GM18526 (cell line): ENCODE data around the gene U2AF2.

Experiments used
- POLR2A ChIP-seq: IDR thresholded peaks from 3 replicates; pipeline ENCODE4 v1.6.1; 2011; ENCODE audit not compliant: insufficient read length; ENCODE audit errors: extremely low read depth

U2AF2 gene

DNA sequence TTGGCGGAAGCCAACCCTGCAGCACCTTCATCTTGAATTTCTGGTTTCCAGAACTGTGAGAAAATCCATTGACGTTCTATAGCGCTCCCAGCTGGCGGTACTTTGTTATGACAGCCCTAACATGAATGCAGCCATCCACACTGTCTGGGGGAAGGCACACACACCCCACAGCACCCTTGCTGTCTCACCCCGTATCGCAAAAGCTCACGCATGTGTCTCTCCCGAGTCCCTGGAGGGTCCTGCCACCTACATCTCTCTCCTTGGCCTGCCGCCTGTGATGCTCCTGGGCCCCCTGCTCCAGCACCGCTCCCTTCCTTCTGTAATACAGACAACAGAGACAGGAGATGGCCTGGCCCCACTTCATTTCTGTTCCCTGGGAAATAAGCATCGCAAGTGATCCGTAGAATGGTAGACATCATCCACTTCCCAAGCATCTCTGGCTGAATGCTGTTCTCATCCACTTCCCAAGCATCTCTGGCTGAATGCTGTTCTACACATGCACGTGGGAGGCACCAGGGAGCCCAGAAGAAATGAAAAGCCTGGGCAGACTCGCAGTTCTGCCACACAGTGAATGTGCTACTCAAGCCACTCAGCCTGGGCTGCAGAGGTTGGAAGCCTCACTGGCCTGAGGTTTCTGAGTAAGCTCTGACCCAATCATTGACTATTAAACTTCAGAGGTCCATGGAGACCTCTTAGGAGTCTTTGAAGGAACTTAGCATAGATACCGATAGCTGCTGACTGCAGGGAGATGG, 49.8 kb downstream of the U2AF2 start:
- TF ChIP-seq POLR2A = no peak

DNA sequence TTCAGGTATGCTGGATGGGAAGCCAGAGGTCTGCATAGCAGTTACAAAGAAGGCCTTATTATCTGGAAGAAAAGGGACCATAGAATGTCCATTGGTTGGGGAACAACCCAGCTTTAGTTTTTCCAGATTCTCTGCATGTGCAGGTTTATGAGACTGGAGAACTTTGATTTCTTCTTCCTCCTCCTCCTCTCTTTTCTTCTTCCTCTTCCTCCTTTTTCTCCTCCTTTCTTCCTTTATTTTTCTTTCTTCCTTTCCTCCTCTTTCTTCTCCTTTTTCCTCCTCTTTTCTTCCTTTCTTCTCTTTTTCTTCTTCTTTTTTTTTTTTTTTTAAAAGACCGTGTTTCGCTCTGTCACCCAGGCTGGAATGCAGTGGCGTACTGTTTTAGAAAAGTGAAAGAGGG, 51.1 kb downstream of the U2AF2 start:
- TF ChIP-seq POLR2A = no peak

DNA sequence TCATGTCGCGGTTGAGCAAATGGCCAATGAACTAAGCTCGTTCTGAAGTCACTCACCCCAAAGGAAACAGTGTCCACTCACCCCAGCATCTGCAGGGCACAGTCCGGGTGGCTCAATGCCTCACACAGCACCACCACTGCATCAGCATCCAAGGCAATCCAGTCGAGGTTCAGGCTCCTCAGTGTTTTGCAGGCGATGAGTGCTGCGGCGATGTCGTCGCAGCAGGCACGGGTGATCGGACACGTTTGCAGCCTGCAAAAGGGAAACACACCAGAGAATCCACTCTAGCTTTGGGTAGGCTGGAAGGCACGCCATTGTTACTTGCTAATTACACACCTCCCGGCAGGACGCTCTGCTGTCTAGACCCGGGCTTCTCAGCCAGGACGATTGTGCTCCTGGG, 56.9 kb downstream of the U2AF2 start:
- TF ChIP-seq POLR2A = no peak

DNA sequence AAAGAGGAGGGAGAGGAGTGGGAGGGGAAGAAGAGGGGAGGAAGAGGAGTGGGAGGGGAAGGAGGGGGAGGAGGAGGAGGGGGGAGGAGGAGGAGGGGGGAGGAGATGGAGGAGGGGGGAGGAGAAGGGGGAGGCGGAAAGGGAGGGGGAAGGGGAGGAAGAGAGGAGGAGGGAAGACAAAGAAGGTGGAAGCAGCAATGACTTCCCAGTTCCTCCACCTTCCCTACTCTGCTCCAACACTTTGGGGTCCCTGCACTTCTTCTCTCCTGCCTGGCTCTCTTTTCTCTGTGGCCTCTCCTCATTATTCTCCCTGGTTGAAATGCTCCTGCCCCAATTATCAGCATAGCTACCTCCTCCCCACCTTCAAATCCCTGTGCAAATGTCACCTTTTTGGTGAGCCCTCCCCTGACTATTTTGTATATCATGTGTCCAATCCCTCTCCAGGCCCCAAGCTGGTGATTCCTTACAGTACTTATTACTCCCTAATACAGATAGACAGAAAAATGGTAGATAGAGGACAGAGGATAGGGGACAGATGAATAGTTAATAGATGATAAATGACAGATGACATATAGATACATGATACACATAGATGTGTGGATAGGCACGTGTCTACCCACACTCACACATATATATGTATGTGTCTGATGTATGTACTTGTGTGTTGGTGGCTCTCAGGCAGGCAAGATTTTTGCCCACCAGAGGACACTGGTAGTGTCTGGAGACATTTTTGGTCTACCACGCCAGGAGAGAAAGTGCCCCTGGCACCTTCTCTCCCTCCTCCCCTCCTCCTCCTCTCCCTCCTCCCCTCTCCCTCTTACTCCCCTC, 58.2 kb downstream of the U2AF2 start:
- no peak for TF ChIP-seq POLR2A

DNA sequence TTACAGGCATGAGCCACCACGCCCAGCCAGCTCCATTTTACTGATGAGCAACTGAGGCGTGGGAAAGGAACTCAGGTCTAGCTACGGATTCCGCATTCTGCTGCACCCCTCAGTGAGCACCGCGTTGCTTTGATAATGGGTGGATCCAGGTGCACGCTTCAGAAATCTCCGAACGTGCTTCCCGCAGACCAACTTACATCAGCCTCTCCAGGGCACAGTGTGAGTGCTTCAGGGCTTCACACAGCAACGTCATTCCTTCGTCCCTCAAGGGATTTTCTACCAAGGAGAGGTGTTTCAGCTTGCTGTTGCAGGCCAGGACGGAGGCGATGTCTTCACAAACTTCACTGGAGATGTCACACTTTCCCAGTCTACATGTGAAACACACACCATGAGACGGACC, 61.7 kb downstream of the U2AF2 start:
- TF ChIP-seq POLR2A = no peak

DNA sequence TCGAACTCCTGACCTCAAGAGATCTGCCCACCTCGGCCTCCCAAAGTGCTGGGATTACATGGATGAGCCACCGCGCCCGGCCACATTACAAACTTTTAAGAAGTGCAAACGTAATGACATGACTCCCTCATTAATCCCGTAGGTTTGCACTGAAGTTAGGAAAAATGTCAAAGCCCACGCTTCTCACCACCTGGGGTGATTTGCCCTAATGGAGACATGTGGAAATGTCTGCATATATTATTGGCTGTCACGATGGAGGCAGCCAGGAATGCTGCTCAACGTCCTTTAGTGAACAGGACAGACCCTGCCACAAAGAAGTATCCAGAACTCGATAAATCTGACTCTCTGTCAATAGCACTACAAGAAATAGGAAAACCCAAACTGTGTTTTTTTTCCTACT, 62.4 kb downstream of the U2AF2 start:
- TF ChIP-seq POLR2A = no peak

DNA sequence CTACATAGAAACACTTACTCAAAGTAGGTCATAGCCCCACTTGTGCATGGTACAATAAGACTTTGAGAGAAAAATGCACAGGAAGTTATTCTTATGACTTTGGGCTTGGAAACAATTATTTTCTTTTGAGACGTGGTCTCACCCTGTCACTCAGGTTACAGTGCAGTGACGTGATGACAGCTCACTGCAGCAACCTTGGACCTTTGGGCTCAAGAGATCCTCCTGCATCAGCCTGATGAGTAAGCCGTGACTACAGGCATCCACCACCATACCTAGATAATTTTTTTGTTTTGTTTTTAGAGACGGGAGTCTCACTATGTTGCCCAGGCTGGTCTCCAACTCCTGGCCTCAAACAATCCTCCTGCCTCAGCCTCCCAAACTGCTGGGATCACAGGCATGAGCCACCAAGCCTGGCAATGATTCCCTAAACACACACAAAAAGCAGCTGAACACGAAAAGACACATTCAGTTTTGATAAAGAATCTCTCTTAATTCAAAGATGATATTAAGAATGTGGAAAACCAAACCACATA, 65.4 kb downstream of the U2AF2 start:
- TF ChIP-seq POLR2A = no peak

DNA sequence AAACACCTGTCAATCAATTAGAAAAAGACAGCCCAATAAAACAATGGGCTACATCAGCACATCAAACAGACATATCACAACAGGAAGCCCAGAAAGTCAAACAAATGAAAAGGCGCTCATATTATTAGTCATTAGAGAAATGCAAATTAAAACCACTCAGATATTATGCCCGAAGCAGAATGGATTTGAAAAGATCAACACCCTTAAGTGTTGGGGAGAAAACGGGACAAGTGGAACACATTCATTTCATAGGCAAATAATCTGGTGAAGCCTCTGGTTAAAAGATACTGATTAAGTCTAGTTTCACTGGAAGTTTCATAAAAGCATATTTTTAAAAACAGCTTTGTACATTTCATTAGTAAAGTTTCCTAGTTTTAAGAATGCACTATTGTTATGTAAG, 66.0 kb downstream of the U2AF2 start:
- no peak for TF ChIP-seq POLR2A

DNA sequence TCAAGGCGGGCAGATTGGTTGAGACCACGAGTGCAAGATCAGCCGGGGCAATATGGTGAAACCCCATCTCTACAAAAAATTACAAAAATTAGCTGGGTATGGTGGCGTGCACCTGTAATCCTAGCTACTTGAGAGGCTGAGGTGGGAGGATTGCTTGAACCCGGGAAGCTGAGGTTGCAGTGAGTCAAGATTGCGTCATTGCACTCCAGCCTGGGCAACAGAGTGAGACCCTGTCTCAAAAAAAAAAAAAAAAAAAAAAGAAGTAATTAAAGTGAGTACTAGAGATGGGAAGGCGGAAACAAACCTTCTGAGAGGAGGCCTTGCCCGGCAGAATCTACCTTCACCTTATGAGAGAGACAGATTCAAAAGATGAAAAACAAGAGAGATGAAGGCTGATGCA, 68.7 kb downstream of the U2AF2 start:
- TF ChIP-seq POLR2A = no peak
